NCI-H2227 (cell line): Measurements from ENCODE around the gene ITGAL.
"Not testable (repeated sequence)": the region's sequence is repeated elsewhere in the genome, so short reads cannot be mapped to it uniquely, and the experiment has no call there.

Experiments
- DNase-seq: peaks from one replicate; lab custom pipeline; 2025; ENCODE audit not compliant: unreplicated experiment; lab: John Stamatoyannopoulos, UW

ITGAL gene

DNA sequence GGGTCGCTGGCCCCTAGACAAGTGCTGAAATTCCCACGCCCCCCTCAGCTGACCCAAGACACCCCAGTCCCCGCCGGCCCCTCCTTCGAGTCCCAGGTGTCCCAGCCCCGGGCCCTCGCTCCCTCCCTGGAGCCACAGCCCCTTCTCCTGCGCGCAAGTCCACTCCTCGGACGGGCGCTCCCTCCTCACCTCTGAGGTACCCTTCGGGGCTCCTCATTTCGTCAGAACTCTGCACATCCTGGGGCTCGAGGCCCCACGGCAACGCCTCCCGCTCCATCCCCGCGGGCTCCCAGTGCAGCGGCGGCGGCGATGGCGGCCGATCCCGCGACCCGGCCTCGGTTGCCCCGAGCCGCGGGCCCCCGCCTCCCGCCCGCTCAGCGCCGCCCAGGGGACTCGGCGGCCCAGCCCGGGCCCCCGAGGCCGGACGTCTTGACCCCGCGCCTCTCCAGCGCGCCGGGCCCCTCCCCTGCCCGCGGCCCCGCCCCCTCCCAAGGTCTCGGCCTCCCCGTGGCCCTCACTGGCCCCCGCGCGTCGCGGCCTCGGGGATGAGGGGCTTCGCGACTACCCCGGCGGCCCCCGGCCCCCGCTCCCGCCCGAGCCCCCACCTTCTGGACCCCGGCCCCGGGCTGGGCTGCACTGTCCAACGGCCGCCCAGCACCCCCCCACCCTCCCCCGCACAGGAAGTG lies 53.7 kb downstream of the ITGAL start, which contains the start of gene ZNF768:
ZNF768 (minus strand) TSS at position 430 of the 686 bp plus-strand sequence; CDS start at position 277, 153 bp downstream.
- no peak for DNase-seq

DNA sequence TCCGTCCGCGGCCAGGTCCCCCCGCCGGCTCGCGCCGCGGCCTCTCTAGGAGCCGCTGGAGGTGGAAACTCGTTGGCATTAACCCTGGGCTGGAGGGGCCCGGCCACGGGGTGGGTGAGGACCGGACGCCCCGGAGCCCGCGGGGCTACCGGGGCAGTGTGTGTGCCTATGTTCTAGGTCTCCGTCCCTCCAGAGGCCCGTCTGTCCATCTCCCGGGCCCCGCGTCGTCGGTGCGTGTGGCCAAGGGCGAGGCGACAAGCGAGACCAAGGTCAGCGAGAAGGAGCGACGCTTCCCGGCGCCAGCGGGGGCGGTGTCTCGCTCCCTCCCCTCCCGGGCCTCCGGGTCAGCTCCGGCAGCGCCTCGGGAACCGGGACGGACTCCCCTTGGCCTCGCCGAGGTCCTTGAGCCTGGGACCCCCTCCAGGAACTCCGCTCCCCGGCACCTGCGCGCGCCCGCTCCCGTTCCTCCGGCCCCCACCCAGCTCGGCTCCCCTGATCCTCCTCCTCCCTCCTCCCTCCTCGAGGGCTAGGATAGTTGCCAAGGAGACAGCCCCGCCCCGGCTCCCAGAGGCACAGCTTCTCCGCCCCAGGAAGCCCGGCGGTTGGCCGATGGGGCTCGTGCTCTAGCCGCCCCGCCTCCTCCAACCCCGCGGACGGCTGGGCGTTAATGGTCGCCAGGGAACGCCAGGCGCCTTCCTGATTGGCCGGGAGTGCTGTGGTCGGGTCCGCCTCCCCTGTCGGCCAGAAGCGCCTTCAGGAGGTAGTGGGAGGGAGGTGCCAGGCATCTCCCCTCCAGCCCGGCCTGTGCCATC lies 54.5 kb downstream of the ITGAL start:
- DNase-seq: peak; percentile 99

DNA sequence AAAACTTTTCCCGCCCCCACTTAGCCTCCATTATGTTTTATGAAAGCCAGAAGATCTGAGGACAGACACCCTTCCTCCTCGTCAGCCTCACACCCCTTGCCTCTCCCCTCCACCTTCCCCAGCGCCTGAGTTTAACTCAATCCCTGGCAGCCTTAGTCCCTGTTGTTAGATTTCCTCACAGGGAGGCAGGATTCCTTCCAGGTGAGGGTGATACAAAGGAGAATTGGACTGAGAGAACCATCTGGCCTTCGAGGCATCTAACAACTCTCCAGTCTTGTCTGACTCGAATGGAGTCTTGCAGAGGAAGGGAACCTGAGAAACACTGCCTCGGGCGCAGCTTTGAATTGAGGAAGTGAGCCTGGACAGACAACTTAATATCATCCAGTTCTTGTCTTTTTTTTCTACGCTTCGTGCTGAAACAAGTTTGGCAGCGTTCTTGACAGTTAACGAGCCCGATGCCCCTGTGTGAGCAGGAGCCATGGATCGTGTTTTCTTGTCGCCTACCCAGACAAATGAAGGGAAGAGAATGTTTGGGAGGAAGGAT lies 55.2 kb downstream of the ITGAL start:
- no peak for DNase-seq

DNA sequence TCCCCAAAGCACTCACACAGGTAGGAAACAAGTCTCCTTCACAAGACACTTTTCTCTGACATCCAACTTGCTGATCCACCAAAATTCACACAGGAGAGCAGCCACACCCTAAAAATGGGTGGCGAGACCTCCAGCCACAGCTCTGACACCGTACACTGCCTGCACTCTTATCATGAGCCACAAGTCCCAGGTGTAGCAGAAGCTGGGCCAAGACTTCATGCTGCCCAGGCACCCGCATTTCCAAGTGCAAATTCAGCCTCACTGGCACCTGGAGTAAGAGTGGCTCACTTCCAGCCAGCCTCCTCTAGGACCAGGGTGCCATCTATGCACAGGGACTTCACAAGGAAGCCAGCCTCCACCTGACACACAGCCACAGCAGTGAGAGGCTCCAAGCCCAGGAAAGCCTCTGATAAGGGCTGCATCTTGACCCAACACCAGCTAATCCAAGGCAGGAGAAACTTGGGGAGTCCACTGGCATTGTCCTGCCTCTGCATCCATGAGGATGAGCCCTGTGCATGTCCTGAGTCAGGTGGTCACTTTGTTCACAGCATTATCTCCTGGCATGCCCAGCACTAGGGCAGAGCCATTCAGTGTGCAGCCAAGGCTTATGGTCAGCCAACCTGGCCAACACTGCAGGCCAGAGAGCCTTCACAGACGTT lies 56.4 kb downstream of the ITGAL start:
- DNase-seq: no peak

DNA sequence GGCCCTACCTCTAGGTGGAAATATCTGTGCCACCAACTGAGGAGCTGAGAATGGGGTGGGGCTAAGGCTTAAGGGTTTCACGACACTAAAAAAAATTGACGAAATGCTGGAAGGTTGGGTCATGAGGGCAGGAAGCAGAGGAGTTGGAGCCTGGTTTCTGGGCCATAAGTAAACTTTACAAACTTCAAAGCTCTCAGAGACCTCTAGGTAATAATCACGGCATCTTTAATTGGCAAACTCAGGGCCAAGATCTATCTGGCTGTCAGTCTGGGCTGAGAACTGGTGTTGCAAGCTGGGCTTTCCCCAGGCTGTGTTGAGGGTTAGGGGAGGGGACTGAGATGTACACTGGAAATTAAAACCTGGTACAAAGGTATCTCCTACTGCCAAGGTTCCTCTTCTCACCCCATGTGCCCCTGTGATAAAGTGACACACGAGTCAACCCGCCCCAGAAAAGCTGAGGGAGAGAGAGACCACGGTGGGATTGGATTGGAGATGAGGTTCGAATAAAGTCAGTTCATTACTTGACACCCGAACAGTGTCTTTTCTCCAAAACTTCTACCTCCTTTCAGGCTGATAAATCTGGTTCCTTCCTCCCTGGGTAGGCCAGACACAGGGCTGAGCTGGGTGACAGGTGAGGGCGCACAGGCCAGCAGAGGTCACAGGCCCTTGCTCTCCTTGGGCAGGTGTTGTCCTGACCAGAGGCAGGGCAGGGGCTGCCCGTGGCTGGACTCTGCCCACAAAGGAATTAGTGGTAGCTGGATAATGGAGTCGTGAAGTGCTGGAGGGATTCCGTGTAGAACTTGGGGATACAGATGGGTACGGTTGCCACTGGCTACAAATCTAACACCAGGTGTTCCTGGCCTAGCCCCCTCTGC lies 57.9 kb downstream of the ITGAL start:
- no peak for DNase-seq

DNA sequence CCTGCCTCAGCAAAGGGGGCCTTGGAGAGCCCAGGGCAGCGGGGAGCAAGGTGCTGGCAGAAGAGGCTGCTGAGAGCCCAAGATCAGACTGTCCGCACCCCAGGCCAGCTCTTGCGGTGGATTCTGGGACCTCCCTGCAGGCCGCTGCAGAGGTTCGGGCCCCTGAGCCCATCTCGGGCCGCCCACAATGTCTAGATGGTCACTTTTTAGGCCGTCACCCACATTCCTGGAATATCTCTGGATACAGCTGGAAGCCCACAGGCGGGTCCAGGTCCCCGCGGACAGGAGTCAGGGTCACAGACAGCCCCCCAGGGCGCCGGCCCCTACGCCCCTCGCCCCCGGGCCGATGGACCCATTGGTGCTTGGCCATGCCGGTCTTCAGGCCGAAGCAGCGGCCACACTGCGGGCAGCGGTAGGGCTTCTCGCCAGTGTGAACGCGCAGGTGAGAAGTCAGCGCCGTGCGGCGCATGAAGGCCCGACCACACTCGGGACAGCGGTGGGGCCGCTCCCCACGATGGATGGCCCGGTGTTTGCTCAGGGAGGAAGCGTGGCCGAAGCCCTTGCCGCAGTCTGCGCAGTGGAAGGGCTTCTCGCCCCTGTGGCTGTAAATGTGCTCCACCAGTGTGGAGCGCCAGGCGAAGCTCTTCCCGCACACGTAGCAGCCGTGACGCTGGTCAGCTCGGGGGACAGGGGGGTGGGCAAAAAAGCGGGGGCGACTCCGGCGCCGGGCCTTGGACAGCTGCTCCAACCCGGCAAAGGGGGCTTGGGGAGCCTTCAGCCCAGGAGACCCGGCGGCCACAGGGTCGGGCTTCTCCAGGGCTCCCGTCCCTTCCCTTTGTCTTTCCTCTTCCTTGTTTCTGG lies 60.0 kb downstream of the ITGAL start:
- DNase-seq: no peak

DNA sequence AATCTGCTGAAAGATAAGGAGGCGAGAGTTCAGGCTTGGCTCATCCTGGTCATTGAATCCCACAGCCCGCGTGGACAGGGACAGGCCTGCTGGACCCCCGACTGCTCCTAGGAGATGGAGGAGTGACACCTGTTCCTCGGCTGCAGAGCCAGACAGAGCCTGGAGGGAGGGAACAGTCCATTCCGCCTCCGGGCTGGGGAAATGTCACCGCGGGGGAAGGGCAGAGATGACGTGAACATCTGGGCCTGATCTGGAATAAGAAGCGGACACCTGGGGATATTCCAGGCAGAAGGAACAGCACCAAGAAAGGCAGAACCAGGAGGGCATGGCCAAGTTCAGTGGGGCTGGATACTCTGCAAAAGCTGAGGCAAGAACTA lies 60.6 kb downstream of the ITGAL start:
- peak; percentile 18 for DNase-seq

DNA sequence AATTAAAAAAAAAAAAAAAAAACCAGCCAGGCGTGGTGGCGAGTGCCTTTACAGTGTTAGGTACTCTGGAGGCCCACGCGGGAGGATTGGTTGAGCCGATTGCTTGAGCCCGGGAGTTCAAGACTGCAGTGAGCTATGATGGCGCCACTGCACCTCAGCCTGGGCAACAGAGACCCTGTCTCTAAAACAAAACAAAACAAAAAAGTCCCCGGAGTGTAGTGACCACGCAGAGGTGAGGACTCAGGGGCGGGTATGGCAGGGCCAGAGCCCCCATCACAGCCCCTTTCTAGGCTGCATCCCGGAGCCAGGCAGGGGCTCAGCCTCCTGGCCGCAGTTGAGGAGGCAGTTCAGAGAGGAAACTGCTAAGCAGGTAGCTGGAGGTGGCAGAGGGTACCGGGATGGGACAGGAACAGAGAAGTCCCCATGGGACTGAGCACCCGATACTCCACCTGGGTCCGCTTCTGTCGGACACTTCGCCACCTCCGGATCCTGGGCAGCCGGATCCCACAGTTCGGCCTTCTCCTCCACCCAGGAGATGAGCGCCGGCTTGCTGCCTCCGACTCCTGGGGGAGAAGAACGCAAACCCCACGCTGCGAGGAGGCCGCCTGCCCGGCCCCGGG lies 61.3 kb downstream of the ITGAL start:
- DNase-seq: no peak

DNA sequence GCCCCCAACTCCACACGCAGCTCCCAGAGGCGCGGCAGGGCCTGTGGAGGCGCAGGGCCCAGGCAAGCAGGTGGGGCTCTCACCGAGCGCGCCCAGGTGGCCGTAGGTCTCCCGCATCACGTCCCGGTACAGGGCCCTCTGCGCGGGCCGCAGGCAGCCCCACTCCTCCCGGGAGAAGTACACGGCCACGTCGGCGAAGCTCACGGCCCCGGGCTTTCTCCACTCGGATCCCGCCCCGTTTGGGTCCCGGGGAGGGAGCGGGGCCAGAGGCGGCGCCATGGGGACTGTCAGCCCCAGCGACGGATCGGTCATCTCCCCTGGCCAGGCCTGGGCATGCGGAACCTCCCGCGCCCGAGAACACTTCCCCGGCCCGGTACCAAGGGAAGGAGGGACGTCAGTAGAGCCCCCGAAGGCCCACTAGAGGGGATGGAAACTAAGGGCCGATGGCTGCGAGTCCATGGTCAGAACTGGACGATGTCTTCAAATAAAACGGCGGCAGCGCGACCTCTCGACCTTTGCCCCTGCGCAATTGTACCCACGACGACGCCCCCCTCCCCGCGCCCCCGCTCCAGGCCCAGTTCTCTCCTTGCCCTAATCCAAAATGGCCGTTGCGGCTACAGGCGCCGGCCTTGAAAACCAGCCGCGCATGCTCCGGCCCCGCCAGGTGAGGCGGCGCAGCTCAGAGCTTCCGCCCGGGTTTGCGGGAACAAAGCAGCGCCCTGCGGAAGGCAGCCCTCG lies 62.0 kb downstream of the ITGAL start, which contains the start of gene ZNF747:
ZNF747 (minus strand) TSS at position 491 of the 738 bp plus-strand sequence; CDS start at position 312, 179 bp downstream.
- peak; percentile 95 for DNase-seq

DNA sequence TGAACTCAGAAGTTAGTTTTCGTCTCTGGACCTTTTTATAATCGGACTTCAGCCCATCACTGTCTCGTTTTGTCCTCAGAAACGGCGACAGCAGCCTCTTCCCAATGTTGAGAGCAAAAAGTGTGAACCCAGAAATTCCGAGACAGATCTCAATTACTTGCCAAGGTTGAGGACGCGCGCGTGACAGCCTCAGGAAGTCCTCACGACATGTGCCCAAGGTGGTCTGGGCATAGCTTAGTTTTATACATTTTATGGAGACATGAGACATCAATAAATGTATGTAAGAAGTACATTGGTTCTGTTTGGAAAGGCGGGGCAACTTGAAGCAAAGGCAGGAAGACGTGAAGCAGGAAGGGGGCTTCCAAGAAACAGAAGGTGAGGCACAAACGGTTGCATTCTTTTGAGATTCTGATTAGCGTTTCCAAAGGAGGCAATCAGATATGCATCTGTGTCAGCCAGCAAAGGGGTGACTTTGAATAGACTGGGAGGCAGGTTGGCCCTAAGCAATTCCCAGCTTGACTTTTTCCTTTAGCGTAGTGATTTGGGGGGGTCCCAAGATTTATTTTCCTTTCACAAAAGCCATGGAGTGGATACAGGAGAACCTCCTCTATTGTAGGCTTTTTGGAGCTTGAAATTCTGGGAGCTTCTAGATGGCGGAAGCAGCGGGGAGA lies 62.7 kb downstream of the ITGAL start:
- no peak for DNase-seq

DNA sequence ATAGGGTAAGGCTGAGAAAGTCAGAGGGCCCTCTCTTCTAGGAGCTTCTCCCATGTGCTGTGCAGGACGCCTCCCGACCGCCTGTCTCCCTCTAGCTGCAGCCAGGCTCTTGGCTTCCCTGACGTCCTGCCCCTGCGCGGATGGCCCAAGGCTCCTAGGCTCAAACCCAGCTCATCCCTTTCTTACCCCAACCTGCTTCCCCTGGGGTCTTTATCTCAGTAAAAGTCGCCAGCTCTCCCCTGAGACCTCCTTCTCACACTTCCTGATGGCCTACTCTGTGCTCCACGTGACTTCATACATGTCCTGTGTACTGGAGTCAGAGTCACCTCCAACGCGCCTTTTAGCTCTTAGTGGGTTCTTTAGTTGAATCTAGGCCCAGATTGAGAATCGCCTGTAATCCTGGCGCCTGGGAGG lies 63.2 kb downstream of the ITGAL start:
- peak; percentile 47 for DNase-seq

DNA sequence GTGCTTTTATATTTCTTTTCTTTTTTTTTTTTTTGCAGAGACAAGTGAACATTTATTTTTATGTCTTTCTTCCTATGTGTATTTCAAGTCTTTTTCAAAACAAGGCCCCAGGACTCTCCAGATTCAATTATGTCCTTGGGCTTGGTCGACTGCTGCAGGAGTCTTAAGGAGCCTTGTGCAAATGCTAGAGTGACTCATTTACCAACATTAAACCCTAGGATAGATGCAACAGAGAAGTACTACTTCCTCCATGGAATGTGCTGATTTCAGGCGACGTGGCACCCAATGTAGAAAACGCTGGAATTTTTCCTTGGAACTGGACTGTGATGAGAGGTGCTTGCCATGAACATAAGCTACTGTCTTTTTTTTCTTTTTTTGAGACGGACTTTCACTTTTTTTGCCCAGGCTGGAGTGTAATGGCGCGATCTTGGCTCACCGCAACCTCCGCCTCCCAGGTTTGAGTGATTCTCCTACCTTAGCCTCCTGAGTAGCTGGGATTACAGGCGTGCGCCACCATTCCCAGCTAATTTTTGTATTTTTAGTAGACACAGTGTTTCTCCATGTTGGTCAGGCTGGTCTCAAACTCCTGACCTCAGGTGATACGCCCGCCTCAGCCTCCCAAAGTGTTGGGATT lies 64.0 kb downstream of the ITGAL start:
- DNase-seq: not testable (repeated sequence)

DNA sequence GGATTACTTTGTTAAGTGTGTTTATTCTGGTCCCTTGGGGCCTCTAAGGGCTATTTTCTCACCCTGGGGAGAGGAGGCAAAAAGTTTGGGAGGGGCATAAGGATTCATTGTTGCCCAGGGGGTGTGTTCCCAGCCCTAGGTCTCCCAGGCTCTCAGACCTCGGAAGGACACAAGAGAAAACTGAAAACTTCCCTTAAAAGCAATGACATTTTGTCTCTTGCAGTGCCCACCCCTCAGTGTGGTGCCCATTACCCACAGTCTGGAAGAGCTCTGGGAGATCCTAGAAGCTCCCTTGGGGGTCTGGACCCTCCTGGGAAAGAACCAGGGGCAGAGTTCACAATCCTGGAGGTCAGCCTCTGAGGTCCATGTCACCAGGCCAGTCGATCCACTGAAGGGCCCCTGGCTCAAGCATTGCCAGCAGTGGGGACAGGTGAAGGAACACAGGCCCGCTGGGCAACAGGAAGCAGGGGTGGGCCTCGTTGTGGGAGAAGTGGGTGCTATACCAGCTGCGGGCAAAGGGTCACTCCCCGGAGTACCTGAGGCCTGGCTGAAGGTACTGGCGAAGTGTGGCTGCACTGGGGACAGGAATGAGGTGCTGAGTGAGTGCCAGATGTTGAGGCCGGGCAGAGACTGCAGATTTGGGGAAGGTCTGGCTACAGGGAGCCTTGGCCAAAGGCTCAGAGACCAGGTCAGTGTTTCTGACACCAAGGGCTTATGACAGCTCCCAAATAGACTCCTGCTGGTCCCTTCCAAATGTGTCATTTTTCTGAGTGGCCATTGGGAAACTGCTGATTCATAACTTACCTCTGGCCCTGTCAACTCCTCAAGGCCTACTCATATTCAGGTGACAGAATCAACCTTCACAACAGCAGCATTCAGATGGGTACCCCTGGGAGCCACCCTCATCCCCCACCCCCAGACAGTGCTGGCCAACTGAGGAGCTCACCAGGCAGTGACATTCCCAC lies 66.7 kb downstream of the ITGAL start:
- DNase-seq: no peak

DNA sequence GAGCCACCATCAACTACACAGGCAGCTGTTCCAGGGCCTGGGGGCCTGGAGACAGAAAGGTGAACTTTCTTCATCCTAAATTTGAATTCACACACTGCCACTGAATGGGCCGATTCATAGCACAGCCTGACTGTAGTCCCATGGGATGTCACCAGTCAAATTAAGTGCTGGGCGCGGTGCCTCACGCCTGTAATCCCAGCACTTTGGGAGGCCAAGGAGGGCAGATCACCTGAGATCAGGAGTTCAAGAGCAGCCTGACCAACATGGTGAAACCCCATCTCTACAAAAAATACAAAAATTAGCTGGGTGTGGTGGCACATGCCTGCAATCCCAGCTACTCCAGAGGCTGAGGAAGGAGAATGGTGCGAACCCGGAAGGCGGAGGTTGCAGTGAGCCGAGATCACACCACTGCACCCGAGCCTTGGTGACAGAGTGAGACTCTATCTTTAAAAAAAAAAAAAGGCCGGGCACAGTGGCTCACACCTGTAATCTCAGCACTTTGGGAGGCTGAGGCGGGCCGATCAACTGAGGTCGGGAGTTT lies 67.5 kb downstream of the ITGAL start:
- not testable (repeated sequence) for DNase-seq

DNA sequence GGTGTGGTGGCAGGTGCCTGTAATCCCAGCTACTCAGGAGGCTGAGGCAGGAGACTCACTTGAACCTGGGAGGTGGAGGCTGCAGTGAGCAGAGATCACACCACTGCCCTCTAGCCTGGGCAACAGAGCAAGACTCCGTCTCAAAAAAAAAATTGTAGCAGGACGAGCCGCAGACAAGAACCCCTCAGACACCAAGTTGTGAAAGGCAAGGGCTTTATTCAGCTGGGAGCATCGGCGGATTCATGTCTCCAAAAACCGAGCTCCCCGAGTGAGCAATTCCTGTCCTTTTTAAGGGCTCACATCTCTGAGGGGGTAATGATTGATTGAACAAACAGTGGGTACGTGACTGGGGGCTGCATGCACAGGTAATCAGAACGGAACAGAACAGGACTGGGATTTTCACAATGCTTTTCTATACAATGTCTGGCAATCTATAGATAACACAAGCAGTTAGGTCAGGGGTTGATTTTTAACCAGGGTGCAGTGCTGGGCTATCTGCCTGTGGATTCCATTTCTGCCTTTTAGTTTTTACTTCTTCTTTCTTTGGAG lies 68.4 kb downstream of the ITGAL start:
- DNase-seq: not testable (repeated sequence)
